Measurements from ENCODE around the gene MAGOH. TPM values are rescaled to one million over a fixed set of nuclear protein-coding genes. Genes with fewer than 3 reads are reported as not detected.

The MAGOH gene
- total and polyA plus RNA-seq, 10 of the 15 experiments (the other 5 are each of a cell fraction or from before 2014, with no cell fraction given) = 62.6 to 261 (median 89.8) TPM

Other genes with a start within 250 kb of the MAGOH start
- gene PODN, start 176.3 kb downstream of the MAGOH start, total RNA-seq (2014; rRNA removed) = not detected in 2 replicates
- gene PODN, start 176.3 kb downstream of the MAGOH start, total RNA-seq (2014; rRNA removed; fragmentation: Illumina TruSeq; extraction: Trizol) = not detected in 2 replicates
- 0.10 and 0.11 TPM in 2 replicates for gene PODN, start 176.3 kb downstream of the MAGOH start, total RNA-seq (2021)
- gene PODN, start 176.3 kb downstream of the MAGOH start, polyA plus RNA-seq (2011; rRNA removed) = not detected in 2 replicates
- not detected in 2 replicates for gene PODN, start 176.3 kb downstream of the MAGOH start, polyA plus RNA-seq (2014; fragmentation: Illumina TruSeq; extraction: Trizol)
- gene PODN, start 176.3 kb downstream of the MAGOH start, polyA plus RNA-seq (2014; fragmentation: Nextera tagmentation; extraction: Ambion mirVana) = not detected
- not detected in 2 replicates for gene PODN, start 176.3 kb downstream of the MAGOH start, polyA plus RNA-seq (2014; rRNA removed)
- not detected for gene PODN, start 176.3 kb downstream of the MAGOH start, polyA plus RNA-seq (2016; fragmentation: Nextera tagmentation; extraction: Ambion mirVana)
- gene SLC1A7, start 95.9 kb downstream of the MAGOH start, total RNA-seq (2014; rRNA removed) = not detected in 2 replicates
- gene SLC1A7, start 95.9 kb downstream of the MAGOH start, total RNA-seq (2014; rRNA removed; fragmentation: Illumina TruSeq; extraction: Trizol) = not detected in 2 replicates
- not detected in 2 replicates for gene SLC1A7, start 95.9 kb downstream of the MAGOH start, total RNA-seq (2021)
- gene SLC1A7, start 95.9 kb downstream of the MAGOH start, polyA plus RNA-seq (2011; rRNA removed) = not detected in 2 replicates
- gene SLC1A7, start 95.9 kb downstream of the MAGOH start, polyA plus RNA-seq (2014; fragmentation: Illumina TruSeq; extraction: Trizol) = not detected in 2 replicates
- gene SLC1A7, start 95.9 kb downstream of the MAGOH start, polyA plus RNA-seq (2014; fragmentation: Nextera tagmentation; extraction: Ambion mirVana) = not detected
- gene SLC1A7, start 95.9 kb downstream of the MAGOH start, polyA plus RNA-seq (2014; rRNA removed) = not detected in 2 replicates
- gene SLC1A7, start 95.9 kb downstream of the MAGOH start, polyA plus RNA-seq (2016; fragmentation: Nextera tagmentation; extraction: Ambion mirVana) = not detected
- gene CPT2, start 41.7 kb downstream of the MAGOH start, total RNA-seq (2014; rRNA removed) = 34.6 and 35.1 TPM in 2 replicates
- gene CPT2, start 41.7 kb downstream of the MAGOH start, total RNA-seq (2014; rRNA removed; fragmentation: Illumina TruSeq; extraction: Trizol) = 21.4 and 23.5 TPM in 2 replicates
- 26.9 and 29.4 TPM in 2 replicates for gene CPT2, start 41.7 kb downstream of the MAGOH start, total RNA-seq (2021)
- 16.2 and 20.3 TPM in 2 replicates for gene CPT2, start 41.7 kb downstream of the MAGOH start, polyA plus RNA-seq (2011; rRNA removed)
- 29.6 and 30.8 TPM in 2 replicates for gene CPT2, start 41.7 kb downstream of the MAGOH start, polyA plus RNA-seq (2014; fragmentation: Illumina TruSeq; extraction: Trizol)
- gene CPT2, start 41.7 kb downstream of the MAGOH start, polyA plus RNA-seq (2014; fragmentation: Nextera tagmentation; extraction: Ambion mirVana) = 10 to 100 TPM; 10.1 to 10.9 TPM
- 22.4 and 23.1 TPM in 2 replicates for gene CPT2, start 41.7 kb downstream of the MAGOH start, polyA plus RNA-seq (2014; rRNA removed)
- gene CPT2, start 41.7 kb downstream of the MAGOH start, polyA plus RNA-seq (2016; fragmentation: Nextera tagmentation; extraction: Ambion mirVana) = 10 to 100 TPM; 33.1 to 36.2 TPM
- 37.8 and 45.1 TPM in 2 replicates for gene CZIB, start 17.9 kb downstream of the MAGOH start, total RNA-seq (2014; rRNA removed)
- gene CZIB, start 17.9 kb downstream of the MAGOH start, total RNA-seq (2014; rRNA removed; fragmentation: Illumina TruSeq; extraction: Trizol) = 35.2 and 36.1 TPM in 2 replicates
- 32.8 and 38.1 TPM in 2 replicates for gene CZIB, start 17.9 kb downstream of the MAGOH start, total RNA-seq (2021)
- gene CZIB, start 17.9 kb downstream of the MAGOH start, polyA plus RNA-seq (2011; rRNA removed) = 62.9 and 66.8 TPM in 2 replicates
- 43.3 and 43.6 TPM in 2 replicates for gene CZIB, start 17.9 kb downstream of the MAGOH start, polyA plus RNA-seq (2014; fragmentation: Illumina TruSeq; extraction: Trizol)
- gene CZIB, start 17.9 kb downstream of the MAGOH start, polyA plus RNA-seq (2014; fragmentation: Nextera tagmentation; extraction: Ambion mirVana) = 10 to 100 TPM; 55.1 to 68.3 TPM
- 41.8 and 45.7 TPM in 2 replicates for gene CZIB, start 17.9 kb downstream of the MAGOH start, polyA plus RNA-seq (2014; rRNA removed)
- gene CZIB, start 17.9 kb downstream of the MAGOH start, polyA plus RNA-seq (2016; fragmentation: Nextera tagmentation; extraction: Ambion mirVana) = 10 to 100 TPM; 65.4 to 66.7 TPM
- gene LRP8, start 89.6 kb upstream of the MAGOH start, total RNA-seq (2014; rRNA removed) = 21.3 and 23.8 TPM in 2 replicates
- gene LRP8, start 89.6 kb upstream of the MAGOH start, total RNA-seq (2014; rRNA removed; fragmentation: Illumina TruSeq; extraction: Trizol) = 19.2 and 20.8 TPM in 2 replicates
- gene LRP8, start 89.6 kb upstream of the MAGOH start, total RNA-seq (2021) = 25.5 and 26.1 TPM in 2 replicates
- gene LRP8, start 89.6 kb upstream of the MAGOH start, polyA plus RNA-seq (2011; rRNA removed) = 25.5 and 40.5 TPM in 2 replicates
- 21.9 and 26.6 TPM in 2 replicates for gene LRP8, start 89.6 kb upstream of the MAGOH start, polyA plus RNA-seq (2014; fragmentation: Illumina TruSeq; extraction: Trizol)
- 1 to 10 TPM; 3.6 to 4.5 TPM for gene LRP8, start 89.6 kb upstream of the MAGOH start, polyA plus RNA-seq (2014; fragmentation: Nextera tagmentation; extraction: Ambion mirVana)
- gene LRP8, start 89.6 kb upstream of the MAGOH start, polyA plus RNA-seq (2014; rRNA removed) = 27.3 and 33.7 TPM in 2 replicates
- gene LRP8, start 89.6 kb upstream of the MAGOH start, polyA plus RNA-seq (2016; fragmentation: Nextera tagmentation; extraction: Ambion mirVana) = 1 to 10 TPM; 2.8 to 3.1 TPM
- gene DMRTB1, start 220.9 kb upstream of the MAGOH start, total RNA-seq (2014; rRNA removed) = not detected in 2 replicates
- gene DMRTB1, start 220.9 kb upstream of the MAGOH start, total RNA-seq (2014; rRNA removed; fragmentation: Illumina TruSeq; extraction: Trizol) = not detected in 2 replicates
- not detected in 2 replicates for gene DMRTB1, start 220.9 kb upstream of the MAGOH start, total RNA-seq (2021)
- not detected in 2 replicates for gene DMRTB1, start 220.9 kb upstream of the MAGOH start, polyA plus RNA-seq (2011; rRNA removed)
- gene DMRTB1, start 220.9 kb upstream of the MAGOH start, polyA plus RNA-seq (2014; fragmentation: Illumina TruSeq; extraction: Trizol) = not detected in 2 replicates
- not detected for gene DMRTB1, start 220.9 kb upstream of the MAGOH start, polyA plus RNA-seq (2014; fragmentation: Nextera tagmentation; extraction: Ambion mirVana)
- not detected in 2 replicates for gene DMRTB1, start 220.9 kb upstream of the MAGOH start, polyA plus RNA-seq (2014; rRNA removed)
- gene DMRTB1, start 220.9 kb upstream of the MAGOH start, polyA plus RNA-seq (2016; fragmentation: Nextera tagmentation; extraction: Ambion mirVana) = not detected

All from GM12878 (cell line).